Suprapubic skin (tissue), 4 donors: ENCODE data around the gene GRK4. TPM values are rescaled to one million over a fixed set of nuclear protein-coding genes. Genes with fewer than 3 reads are reported as not detected.

Source experiments
- DNase-seq, 2 donors: peaks; one replicate each; pipeline ENCODE4 v3.0.0-alpha.2; 2019; ENCODE audit warnings: low spot score in 2 of 2
- H3K27ac ChIP-seq: fragments of 200-600 bp; sonication (generic); one replicate; pipeline ENCODE4 v1.5.1; 2019
- H3K27me3 ChIP-seq: fragments of 200-600 bp; sonication (generic); one replicate; pipeline ENCODE4 v1.5.1; 2019
- H3K36me3 ChIP-seq: fragments of 200-600 bp; sonication (generic); one replicate; pipeline ENCODE4 v1.5.1; 2019
- H3K4me1 ChIP-seq: fragments of 200-600 bp; sonication (generic); one replicate; pipeline ENCODE4 v1.5.1; 2019
- H3K4me3 ChIP-seq: fragments of 200-600 bp; sonication (generic); one replicate; pipeline ENCODE4 v1.5.1; 2019; ENCODE audit warnings: mild to moderate bottlenecking
- H3K9me3 ChIP-seq: fragments of 200-600 bp; sonication (generic); one replicate; pipeline ENCODE4 v1.5.1; 2019
- CTCF ChIP-seq, 2 donors: fragments of 200-600 bp in 1 of 2; fragments of 450-650 bp in 1 of 2; sonication (generic) in 1 of 2; IDR thresholded peaks; one replicate each; pipeline ENCODE4 v1.5.1; 2016 to 2019; ENCODE audit warnings: antibody characterized with exemption in 2 of 2, mild to moderate bottlenecking in 1 of 2, moderate library complexity in 1 of 2
- EP300 ChIP-seq: sonication (generic); formaldehyde crosslinking; IDR thresholded peaks from one replicate; pipeline ENCODE4 v1.6.1; 2017; ENCODE audit warnings: antibody characterized with exemption
- POLR2A ChIP-seq, 2 donors: fragments of 450-650 bp; IDR thresholded peaks; one replicate each; pipeline ENCODE4 v1.6.1; 2017; ENCODE audit warnings: antibody characterized with exemption in 2 of 2, mild to moderate bottlenecking in 2 of 2, moderate library complexity in 2 of 2
- POLR2AphosphoS5 ChIP-seq, 3 donors: sonication (generic); formaldehyde crosslinking; IDR thresholded peaks; one replicate each; pipeline ENCODE4 v1.6.1; 2017; ENCODE audit warnings: antibody characterized with exemption in 3 of 3
- WGBS: methylation state at CpG from one replicate; pipeline ENCODE4 v1.1.5; 2018; 5-methylcytosine and 5-hydroxymethylcytosine counted together
- total RNA-seq, 4 donors: library from RNA; depleted of rRNA; stranded (reverse); fragments of >200 nt; gene quantifications; one replicate each; pipeline ENCODE4 v1.1.0, GENCODE V29; 2016

GRK4 gene
- total RNA-seq, 4 donors from 2014 or later = 3.3 to 8.0 (median 4.6) TPM

- Histone ChIP-seq H3K36me3 (peaks cover 15% of the 10 kb centered on the region), H3K27ac (no peak overlapping the region), H3K27me3 (no peaks in the 10 kb centered on the region), H3K9me3 (no peaks in the 10 kb centered on the region), H3K4me3 (peak overlapping the region; percentile 66), H3K4me1 (peaks cover 29% of the 10 kb centered on the region)
- TF ChIP-seq CTCF (IDR thresholded peaks at IDR 0.05) = no peak
- TF ChIP-seq EP300 = no peak
- DNase-seq = no peak
- WGBS = 39% methylated on average over 14 of the region's 14 CpGs
Observed at GRCh38 chr4:2961811-2962441, 1.4 kb upstream of the GRK4 start.

DNA sequence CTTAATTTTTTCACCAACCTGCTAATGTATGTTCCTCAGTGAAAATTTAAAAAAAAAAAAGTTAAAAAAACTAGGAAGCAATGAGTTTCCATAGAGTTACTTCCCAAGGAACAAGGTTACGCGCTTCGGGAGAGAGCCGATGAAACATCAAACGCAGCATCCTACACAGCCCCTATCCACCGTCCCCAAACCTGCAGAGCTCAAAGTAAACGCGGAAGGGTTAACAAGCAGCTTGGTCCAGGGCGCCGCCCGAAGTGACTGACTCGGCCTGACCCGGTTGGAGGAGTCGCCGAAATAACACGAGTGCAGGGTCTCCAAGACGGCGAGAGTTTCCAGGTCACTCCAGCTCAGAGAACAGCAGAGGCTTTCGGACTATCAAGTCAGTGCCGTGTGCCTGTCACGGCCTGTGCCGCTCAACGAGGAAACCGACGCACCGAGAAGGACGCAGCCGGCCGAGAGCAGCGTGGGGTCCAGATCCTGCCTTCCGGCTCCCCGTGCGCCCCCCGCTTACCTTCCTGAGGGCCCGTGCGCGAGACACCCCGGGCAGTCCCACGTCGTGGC lies 677 bp upstream of the GRK4 start:
- peak overlapping the region; percentile 92 for H3K27ac ChIP-seq
- H3K9me3 ChIP-seq = no peaks in the 10 kb centered on the region
- peaks cover 29% of the 10 kb centered on the region for H3K4me1 ChIP-seq
- under 1% methylated on average over 37 of the region's 40 CpGs for WGBS
- no peak for DNase-seq
- no peaks in the 10 kb centered on the region for H3K27me3 ChIP-seq
- H3K4me3 ChIP-seq = peak overlapping the region; percentile 66
- peaks cover 8% of the 10 kb centered on the region for H3K36me3 ChIP-seq
- TF ChIP-seq POLR2AphosphoS5 (IDR thresholded peaks at IDR 0.05) (no peak), EP300 (no peak), CTCF (IDR thresholded peaks at IDR 0.05) (no peak), POLR2A (IDR thresholded peaks at IDR 0.05) (no peak)

- Histone ChIP-seq H3K27me3 (no peaks in the 10 kb centered on the region), H3K4me3 (peak overlapping the region; percentile 66), H3K9me3 (no peaks in the 10 kb centered on the region), H3K27ac (peak overlapping the region; percentile 92), H3K4me1 (peaks cover 25% of the 10 kb centered on the region), H3K36me3 (no peaks in the 10 kb centered on the region)
- WGBS = 0% methylated on average over 4 of the region's 38 CpGs
- TF ChIP-seq CTCF (IDR thresholded peaks at IDR 0.05) (no peak), EP300 (no peak), POLR2A (IDR thresholded peaks at IDR 0.05) (no peak), POLR2AphosphoS5 (IDR thresholded peaks at IDR 0.05) (no peak)
- no peak for DNase-seq
Observed at GRCh38 chr4:2963966-2964471, 648 bp downstream of the GRK4 start.

GRCh38 chr4:2964706-2965258 lies 1.4 kb downstream of the GRK4 start:
- WGBS = 60% methylated on average over 5 of the region's 5 CpGs
- no peaks in the 10 kb centered on the region for H3K27me3 ChIP-seq
- peaks cover 25% of the 10 kb centered on the region for H3K4me1 ChIP-seq
- H3K9me3 ChIP-seq = no peaks in the 10 kb centered on the region
- peak overlapping the region; percentile 66 for H3K4me3 ChIP-seq
- TF ChIP-seq POLR2AphosphoS5 (IDR thresholded peaks at IDR 0.05) = no peak
- no peak for TF ChIP-seq CTCF (IDR thresholded peaks at IDR 0.05)
- TF ChIP-seq EP300 = no peak
- TF ChIP-seq POLR2A (IDR thresholded peaks at IDR 0.05) = no peak
- no peak overlapping the region for H3K27ac ChIP-seq
- DNase-seq = no peak
- no peaks in the 10 kb centered on the region for H3K36me3 ChIP-seq

DNA sequence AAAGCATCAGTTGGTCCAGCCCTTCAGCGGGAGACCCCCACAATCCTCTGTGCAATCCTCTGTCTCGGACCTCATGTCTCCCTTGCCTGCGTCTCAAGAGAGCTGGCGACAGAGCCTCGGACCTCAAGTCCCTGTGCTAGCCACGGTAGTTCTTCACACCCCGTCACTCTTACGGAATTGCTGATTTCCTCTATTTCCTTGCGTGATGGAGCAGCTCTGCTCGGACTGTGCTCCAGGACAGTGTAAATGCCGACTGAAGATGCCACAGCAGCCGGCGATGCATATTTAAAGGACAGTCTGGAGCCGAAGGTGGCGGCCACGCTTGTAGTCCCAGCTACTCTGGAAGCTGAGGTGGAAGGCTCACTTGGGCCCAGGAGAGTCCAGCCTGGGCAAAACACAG lies 1.9 kb downstream of the GRK4 start:
- Histone ChIP-seq H3K4me3 (no peak overlapping the region), H3K4me1 (peaks cover 25% of the 10 kb centered on the region), H3K36me3 (no peaks in the 10 kb centered on the region), H3K9me3 (no peaks in the 10 kb centered on the region), H3K27ac (no peak overlapping the region), H3K27me3 (no peaks in the 10 kb centered on the region)
- WGBS = 95% methylated on average over 12 of the region's 16 CpGs
- no peak for TF ChIP-seq POLR2A (IDR thresholded peaks at IDR 0.05)
- no peak for TF ChIP-seq CTCF (IDR thresholded peaks at IDR 0.05)
- no peak for DNase-seq
